HPDE6-E6E7 (cell line): ENCODE data around the gene KCNJ4.

Experiments
- DNase-seq: peaks from one replicate; pipeline ENCODE4 v3.0.0; 2011; ENCODE audit warnings: missing footprints; ENCODE audit errors: extremely low spot score

The KCNJ4 gene

DNA sequence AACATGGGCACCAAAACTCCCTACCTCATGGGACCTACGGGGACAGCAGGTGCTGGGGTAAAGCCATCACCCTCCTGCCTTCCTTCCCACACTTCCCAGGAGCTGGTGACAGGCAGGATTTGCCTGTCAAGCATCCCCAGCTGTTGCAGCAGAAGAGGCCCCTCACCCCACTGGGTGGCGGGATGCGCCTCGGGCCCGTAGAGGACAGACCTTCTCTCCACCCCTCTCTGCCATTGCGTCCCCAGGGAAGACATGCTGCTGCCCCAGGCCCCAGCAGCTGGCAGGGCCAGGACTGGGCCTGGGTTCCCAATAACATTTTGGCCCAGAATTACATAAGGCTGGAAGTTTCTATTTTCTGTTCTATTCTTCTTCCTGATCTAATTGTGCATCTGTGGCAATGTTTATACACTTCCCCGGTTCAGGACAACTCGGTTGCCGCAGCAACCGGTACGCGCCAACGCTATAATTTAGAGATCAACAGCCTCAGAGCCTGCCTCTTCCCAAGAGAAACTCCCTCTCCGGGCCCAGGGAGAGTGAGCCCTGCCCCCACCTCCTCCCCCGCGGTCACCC lies 25.4 kb downstream of the KCNJ4 start:
- DNase-seq, result no peak

DNA sequence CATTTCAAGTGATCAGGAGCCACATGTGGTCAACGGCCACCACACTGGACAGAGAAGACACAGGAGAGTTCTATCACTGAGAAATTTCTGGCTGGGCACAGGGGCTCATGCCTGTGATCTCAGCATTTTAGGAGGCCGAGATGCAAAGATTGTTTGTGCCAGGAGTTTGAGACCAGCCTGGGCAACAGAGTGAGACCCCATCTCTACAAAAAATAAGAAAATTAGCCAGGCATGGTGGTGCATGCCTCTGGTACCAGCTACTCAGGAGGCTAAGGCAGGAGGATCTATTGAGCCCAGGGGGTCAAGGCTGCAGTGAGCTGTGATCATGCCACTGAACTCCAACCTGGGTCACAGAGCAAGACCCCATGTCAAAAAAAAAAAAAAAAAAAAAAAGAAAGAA lies 26.3 kb downstream of the KCNJ4 start:
- no peak for DNase-seq

DNA sequence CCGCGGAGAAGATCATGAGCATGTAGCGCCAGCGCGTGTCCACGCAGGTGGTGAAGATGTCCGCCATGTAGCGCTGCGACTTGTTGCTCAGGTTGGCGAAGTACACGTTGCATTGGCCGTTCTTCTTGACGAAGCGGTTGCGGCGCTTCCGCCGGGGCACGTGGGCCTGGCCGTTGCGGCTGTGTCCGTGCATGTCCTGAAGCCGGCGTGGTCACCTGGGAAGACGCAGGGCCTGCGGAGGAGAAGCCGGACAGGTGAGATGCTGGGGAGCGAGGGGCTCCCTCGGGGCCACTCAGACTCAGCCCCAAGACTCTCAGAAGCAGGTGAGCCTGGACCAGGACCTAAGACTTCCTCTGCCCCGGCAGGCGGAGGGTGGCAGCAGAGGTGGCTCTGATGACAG lies 27.1 kb downstream of the KCNJ4 start:
- no peak for DNase-seq

DNA sequence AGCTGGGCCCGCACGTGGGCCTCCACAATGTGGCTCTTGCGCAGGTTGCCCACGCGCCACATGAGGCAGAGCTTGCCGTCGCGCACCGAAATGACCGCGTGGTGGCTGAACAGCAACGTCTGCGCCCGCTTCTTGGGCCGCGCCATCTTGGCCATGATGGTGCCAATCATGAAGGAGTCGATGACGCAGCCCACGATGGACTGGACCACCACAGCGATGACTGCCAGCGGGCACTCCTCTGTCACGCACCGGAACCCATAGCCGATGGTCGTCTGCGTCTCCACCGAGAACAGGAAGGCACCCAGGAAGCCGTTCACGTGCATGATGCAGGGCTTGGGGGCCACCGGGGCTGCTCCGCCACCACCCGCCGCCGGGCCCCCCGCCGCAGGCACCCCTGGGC lies 27.5 kb downstream of the KCNJ4 start:
- no peak for DNase-seq

DNA sequence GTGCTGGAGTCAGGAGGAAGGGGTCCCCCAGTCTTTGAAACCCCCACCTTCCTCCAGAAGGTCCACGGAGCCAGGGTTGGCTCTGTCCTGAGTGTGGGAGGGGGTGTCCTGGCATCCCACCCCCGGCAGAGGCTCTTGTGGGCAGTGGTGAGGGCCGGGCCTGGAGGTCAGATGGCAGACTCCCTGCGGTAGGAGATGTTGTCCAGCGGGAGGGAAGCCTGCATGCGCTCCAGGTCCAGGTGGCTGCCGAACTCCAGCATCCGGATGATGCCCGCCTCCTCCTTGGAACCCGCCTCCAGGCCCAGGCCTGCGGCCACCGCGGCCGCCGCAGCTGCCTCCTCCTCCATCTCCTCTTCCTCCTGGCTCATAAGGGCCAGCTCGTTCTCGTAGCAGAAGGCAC lies 28.4 kb downstream of the KCNJ4 start:
- no peak for DNase-seq

DNA sequence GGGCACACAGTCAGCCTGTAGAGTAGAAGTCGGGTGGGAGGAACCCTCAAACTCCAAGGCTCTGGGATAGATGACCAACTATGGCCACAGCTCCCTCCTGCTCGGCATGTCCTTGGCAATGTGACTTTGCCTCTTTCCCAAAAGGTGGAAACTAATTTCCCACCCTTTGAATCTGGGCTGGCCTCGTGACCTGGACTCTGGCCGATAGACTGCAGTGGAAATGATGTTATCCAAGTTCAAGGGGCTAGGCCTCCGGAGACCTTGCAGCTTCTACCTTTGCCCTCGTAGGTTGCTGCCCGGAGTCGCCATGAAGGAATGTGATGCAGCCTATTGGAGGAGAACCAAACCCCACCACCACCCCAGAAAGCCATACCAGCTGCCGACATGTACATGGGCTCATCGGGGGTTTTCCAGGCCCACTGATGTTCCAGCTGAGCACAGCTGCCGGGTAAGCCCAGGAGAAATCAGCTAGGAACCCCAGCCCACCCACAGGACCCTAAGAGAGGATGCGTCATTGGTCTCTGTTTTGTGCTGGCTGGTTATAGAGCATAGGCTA lies 30.4 kb downstream of the KCNJ4 start:
- no peak for DNase-seq

DNA sequence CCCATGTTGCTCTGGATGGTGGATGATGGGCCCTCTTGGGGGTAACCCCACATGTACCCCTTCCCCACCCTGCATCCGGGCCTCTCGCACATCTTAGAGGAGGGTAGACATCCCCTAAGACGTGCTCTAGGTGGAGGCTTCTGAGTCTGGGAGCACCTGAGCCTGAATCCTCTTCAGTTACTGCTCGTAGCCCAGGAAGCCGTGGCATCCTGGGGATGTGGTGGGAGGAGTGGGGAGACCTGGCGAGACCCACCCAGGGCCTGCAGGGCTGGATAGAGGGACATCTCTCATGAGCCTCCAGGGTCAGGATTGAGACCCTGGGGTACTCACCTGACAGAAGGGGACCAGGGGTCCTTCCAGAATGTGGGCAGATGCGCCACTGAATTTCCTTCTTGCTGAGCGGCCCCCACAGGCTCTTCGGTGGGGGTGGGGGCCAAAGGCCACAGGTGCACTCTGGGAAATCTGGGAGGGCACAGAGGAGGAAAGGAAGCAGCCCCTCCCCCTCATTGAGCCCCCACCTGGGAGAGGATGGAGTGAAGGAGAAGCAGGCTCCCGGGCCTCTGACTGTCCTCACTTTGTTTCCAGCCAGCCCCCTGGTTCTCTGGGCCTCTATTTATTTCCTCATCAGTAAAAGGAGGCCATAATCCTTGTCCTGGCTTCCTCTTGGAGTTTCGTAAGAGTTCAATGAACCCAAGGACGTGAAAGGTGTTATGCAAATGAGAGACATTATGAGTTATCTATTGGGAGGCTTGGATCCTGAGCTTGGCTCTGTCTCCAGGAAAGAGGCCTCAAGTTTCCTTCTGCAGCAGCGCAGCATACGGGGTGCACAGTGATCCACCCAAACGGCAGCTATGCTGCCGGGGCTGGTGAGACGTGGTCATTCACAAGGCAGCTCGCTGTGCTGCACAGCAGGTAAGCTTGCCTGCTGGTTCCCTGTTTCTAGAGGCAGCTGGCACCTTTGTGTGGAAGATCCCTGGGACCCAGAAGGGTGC lies 31.2 kb downstream of the KCNJ4 start:
- no peak for DNase-seq

DNA sequence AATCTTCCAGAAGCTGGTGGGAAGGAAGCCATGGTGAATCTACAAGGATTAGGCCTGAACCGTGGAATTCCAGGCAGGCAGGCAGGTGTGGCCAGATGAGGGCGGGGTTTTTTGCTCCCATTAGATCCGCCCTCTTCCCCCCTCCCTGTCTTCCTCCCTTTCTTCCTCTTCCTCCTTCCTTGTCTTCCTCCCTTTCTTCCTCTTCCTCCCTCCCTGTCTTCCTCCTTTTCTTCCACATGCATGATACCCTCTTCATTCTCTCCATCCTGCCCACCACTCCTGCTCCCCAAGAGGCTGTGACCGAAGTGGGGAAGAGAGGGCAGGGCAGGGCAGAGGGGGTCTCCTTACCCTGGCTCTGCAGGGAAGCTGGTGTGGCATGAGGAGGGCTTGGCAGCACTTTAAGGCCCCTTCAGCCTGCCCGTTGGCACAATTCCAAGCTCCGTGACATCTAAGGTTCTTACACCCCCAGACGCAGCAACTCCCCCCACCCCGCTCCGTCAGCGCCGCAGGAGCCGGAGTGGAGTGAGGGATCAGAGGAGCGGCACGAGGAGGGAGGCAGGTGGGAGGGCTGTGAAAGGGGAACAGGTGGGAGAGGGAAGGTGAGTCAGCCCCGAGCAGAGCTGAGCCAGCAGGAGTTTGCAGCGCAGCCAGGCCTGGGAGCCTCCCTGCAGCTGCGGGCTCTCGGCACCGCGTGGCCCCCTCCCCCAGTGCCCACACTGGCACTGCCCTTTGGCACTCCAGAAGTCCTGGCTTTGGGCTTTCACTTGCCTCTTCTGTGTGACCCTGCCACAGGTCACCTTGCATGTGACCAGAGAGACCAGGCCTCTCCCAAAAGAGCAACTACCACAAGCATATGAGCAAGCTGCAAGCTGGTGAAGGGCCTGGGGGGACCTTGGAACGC lies 32.1 kb downstream of the KCNJ4 start:
- DNase-seq, result no peak

DNA sequence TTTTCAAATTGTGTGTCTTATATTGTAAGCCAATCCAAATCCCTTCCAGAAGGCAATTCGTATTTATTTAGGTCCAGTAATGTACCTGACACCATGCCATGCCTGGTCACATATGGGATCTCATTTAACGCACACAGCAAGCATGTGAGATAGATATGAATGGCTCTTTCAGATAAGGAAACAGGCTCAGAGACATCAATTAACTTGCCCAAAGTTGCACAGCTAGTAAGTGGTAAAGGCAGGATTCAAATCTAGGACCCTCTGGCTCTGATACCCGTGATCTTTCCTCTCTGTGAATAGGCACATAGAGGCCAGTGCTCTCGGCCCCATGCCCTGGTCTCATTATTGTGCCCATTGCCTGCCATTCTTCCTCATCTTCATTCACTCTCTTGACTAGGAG lies 34.3 kb downstream of the KCNJ4 start:
- DNase-seq, result no peak

DNA sequence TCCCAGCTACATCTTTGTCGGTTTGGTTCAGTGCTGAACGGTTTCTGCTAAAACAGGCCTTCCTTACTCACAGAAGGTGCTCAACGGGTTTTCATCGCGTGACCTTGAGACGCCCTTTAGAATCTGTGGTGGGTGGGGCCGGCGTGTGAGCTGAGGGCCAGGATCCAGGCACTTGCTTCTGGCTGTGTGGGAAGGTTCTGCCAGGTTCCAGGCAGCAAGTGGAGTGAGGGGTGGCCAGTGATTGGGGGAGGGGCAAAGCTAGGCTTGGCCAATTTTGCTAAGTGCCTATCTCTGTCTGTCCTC lies 35.2 kb downstream of the KCNJ4 start:
- DNase-seq, result no peak

DNA sequence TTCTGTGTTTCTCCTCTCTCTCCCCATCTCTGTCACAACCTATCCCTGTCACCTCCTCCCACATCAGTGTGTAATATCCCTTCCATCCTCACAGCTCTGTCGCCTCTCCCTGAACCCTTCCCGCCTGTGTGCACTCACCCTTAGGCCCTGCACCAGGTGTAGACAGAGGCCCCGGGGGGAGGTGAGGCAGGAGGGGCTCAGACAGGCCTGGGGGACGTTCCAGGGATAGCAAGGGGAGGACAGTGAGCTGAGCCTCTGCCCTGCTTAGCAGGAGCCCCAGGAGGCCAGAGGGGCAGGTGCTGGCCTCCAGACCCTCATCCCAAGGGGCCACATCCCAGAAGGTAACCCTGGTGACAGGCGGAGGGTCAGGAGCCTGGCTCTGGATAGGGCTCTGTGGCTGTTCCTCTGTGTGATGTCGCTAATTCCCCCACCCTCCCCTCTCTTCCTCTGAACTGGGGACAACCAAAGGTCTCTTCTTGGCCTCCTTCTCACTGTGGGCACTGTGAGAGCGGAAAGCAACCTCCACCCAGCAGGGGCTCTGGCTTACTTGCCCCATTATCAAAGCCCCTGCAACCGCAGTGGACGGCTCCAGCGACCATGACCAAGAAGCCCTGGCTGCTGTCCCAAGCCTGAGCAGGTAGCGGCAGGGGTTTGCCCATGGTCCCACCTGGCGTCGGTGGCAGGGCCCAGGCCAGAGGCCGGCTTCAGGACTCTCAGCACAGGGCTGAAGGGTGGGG lies 35.7 kb downstream of the KCNJ4 start:
- DNase-seq, result no peak

DNA sequence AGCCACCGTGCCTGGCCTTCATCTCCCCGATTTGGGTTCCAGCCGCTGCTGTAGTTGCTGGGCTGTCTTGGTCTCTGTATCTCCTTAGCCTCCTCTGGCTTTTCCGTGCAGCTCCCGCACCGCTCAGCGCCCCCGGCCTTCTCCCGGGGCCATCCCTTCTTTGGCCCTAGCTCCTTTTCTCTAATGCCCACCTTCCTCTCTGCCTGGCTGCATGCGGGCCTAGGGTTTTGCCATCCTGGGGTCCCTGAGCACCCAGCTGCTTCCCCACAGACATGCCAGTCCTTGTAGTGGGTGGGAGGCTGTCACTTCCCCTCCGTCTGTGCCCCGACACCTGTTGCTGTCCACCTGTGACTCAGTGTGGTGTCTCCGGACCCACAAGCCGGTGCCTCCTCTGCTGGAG lies 36.4 kb downstream of the KCNJ4 start:
- no peak for DNase-seq

DNA sequence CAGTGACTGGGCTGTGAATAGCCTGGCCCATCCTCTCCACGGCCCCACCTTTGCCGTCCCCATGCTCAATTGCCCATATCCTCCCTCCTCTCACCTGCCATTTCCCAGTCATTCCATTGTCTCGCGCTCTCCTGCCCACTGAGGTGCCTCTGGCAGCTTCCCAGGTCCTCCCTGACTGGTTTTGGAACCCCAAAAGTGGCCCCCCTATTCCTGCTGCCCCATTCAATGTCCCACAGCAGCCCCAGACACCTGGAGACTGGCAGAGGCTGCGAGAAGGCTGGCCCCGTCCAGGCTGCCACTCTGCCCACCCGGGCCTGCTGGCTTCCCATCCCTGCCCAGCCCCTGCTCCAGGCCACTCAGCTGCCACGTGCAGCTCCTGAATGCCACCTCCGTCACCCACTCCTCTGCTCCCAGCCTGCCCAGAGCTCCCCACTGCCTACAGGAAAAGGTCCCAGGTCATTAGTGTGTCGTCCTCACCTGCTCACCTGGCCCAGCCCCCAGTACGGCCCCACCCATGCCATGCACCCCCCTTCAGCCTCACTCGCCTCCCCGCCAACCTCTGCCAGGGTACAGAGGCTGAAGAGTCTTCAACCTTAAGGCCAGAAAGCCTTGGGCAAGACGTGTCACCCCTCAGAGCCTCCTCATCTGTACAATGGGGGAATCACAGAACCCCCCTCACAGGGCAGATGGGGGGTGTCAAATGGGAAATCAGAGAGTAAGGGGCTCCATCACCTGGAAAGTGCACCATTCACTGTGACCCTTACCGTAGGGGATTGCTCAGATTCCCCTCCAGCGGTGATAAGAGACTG lies 37.5 kb downstream of the KCNJ4 start:
- DNase-seq, result no peak

DNA sequence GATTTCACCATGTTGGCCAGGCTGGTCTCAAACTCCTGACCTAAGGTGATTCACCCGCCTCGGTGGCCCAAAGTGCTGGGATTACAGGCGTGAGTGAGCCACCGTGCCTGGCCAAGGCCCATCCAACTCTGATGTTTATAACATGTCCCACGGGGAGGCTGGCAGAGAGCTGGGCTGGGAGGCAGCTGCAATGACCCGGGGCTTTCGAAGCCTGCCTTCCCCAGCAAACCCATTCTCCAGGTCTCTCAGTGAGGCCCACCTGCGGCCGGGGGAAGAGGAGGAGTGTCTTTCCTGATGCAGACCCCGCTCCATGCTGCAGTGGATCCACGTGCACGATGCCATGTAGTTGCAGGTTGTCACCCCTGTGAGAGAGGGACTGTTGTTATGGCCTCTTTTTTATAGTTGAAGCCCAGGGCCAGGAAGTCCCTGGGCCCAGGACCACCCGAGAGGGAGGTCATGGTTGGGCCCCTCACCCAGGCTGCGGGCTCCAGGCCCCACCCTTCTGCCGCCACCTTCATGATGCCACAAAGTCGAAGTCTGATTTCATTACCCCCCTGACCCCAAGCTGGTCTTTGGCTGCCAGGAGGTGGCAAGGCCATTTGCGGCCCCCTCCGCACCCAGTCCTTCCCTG lies 38.3 kb downstream of the KCNJ4 start:
- DNase-seq, result no peak

DNA sequence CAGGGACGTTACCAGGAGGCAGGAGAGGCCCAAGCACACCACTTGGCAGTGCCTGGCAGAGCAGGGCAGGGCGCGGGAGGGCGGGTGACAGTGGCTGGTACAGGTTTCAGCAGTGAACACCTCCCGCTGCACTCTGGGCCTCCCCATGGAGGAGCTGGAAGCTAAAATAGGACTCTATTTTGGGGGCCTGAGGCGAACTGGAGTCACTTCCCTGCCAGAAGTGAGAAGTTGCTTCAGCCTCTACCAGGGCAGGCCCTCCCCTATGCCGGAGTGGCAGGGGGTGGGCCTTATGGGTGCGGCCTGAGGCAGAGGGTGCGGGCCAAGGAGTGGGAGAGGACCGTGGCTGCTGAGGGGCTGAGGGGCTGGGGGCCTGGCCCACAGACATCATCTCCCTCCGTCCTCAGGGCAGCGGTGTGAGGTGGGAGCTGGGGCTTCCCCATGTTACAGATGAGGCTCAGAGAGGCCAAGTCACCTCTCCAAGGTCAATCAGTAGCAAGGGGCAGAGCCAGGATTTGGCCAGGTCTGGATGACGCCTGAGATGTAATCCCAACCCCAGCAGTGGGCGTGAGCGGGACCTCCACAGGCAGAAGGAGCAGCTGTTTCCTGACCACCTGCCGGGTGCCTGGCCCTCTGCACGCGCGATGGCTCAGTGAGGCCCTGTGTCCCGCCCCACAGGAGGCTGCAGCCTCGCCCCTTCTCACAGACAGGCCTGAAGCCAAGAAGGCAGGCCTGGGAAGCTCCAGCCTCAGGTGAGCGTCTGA lies 39.3 kb downstream of the KCNJ4 start:
- DNase-seq, result no peak

DNA sequence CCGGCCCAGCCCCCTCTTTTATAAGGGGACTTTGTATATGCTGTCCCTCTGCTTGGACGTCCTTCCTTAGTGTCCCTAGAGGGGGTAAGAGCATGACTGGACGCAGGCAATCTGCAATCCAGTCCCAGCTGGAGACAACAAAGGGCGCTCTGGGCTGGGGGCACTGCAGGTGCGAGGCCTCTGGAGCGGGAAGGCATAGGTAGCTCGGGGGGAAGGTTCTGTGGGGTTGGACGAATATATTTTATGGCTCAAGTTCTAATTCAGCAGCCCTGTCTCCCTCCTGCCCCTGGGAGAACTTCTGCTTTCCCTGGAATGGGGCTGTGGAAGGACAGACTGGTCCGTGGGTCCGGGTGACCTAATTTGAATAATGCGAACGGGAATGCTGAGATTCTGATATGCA lies 40.0 kb downstream of the KCNJ4 start:
- no peak for DNase-seq

DNA sequence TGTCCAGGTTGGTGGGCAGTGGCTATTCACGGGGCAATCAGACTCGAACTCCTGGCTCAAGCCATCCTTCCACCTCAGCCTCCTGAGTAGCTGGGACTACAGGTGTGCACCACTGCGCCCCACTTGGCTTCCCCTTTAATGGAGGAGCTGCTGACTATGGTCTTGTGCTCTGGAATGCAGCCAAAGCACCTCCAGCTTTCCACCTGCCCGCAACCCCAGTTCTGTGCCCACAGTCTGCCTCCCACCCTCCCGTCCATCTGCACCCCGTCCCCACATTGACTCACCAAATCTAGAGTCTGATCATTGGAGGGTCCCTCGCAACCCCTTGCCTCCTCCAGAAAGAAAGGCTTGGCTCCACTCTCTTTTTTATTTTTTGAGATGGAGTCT lies 41.0 kb downstream of the KCNJ4 start:
- DNase-seq, result no peak

DNA sequence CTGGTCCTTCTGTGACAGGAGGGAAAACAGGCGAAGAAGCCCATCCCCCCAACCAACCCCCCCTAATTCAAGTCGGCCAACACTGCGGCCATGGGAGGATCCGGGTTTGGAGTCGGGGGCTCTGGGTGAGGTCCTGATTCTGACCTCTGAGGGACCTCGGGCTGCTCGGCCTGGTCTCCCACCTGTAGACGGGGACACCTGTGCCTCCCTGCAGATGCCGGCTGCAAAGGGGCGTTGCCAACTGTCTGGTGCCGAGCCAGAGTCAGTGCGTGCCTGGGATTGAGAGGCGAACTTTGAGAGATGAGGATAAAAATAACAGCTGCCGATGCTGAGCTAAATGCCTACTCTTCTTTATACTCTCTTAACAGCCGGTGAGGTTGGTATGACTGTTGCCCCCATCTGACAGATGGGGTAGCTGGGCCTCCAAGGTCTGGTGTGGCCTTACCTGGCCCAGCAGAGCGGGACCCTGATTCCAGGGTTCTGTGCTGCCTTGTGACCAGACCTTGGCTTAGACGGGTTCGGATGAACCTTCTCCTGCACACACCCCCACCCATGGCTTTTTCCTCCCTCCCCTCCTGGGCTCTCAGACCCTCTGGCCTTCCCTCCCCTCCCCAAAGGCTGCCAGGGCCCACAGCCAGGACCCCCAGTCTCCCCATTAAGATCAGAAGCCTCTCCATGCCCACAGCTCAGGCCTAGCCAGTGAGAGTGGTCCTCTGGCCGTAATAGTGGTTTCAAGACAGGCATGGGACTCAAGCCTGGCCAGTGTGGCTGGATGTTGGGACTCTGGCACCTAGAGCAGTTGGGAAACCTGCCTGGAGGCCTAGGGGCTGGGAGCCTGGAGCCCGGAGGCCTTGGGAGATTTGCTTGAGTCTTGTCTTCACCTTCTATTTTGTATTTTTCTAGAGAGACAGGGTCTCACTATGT lies 41.7 kb downstream of the KCNJ4 start:
- no peak for DNase-seq
